Measurements from ENCODE around the gene SMIM29.

SMIM29 gene

GRCh38 chr6:34239500-34239825, 9.3 kb downstream of the SMIM29 start:
- CTCF ChIA-PET, result no interaction called here
- TF ChIP-seq CTCF (IDR thresholded peaks at IDR 0.05; ENCODE audit: control extremely low read depth, extremely low read depth, low read depth, missing control alignments), result no peak
- POLR2A ChIA-PET, result no interaction called here
- DNase-seq (ENCODE audit: extremely low spot score), result no peak

GRCh38 chr6:34238585-34239499, 10.0 kb downstream of the SMIM29 start:
- DNase-seq (ENCODE audit: extremely low spot score), result no peak
- ChIA-PET POLR2A (no interaction called here), CTCF (no interaction called here)
- no peak for TF ChIP-seq CTCF (IDR thresholded peaks at IDR 0.05; ENCODE audit: control extremely low read depth, extremely low read depth, low read depth, missing control alignments)

GRCh38 chr6:34237722-34238584, 10.9 kb downstream of the SMIM29 start:
- POLR2A ChIA-PET, result interaction anchor here (1.7 to 1.8 kb wide), 2 partner anchors 11 to 14 kb away, joined by 27 to 28 read pairs; partner anchors contain the start of gene SMIM29
- CTCF ChIA-PET, result interaction anchor here (1.1 to 1.7 kb wide), 4 partner anchors 10 to 130 kb away, joined by 3 to 7 read pairs (median 4); no protein-coding TSS in a partner anchor
- peak; percentile 62 for DNase-seq (ENCODE audit: extremely low spot score)
- peak; percentile 31 for TF ChIP-seq CTCF (IDR thresholded peaks at IDR 0.05; ENCODE audit: control extremely low read depth, extremely low read depth, low read depth, missing control alignments)

- no peak for DNase-seq (ENCODE audit: extremely low spot score)
- ChIA-PET POLR2A (interaction anchor here (0.5 to 1.8 kb wide), 22 partner anchors 7 to 873 kb away, joined by 3 to 28 read pairs (median 4); partner anchors contain the start of gene SMIM29), CTCF (interaction anchor here (1.1 to 1.7 kb wide), 5 partner anchors 11 to 131 kb away, joined by 3 to 7 read pairs (median 4); no protein-coding TSS in a partner anchor)
- no peak for TF ChIP-seq CTCF (IDR thresholded peaks at IDR 0.05; ENCODE audit: control extremely low read depth, extremely low read depth, low read depth, missing control alignments)
Observed at GRCh38 chr6:34237316-34237721, 11.5 kb downstream of the SMIM29 start.

- ChIA-PET CTCF (interaction anchor here (1.1 to 1.7 kb wide), 5 partner anchors 11 to 132 kb away, joined by 3 to 7 read pairs (median 4); no protein-coding TSS in a partner anchor), POLR2A (interaction anchor here (0.5 to 1.8 kb wide), 22 partner anchors 8 to 874 kb away, joined by 3 to 28 read pairs (median 4); partner anchors contain the start of gene SMIM29)
- DNase-seq (ENCODE audit: extremely low spot score), result peak; percentile 95
- TF ChIP-seq CTCF (IDR thresholded peaks at IDR 0.05; ENCODE audit: control extremely low read depth, extremely low read depth, low read depth, missing control alignments), result no peak
Observed at GRCh38 chr6:34236443-34237315, 12.1 kb downstream of the SMIM29 start, which contains the start of gene HMGA1. HMGA1 (plus strand) TSS chr6:34236873; CDS start chr6:34240781, 3,908 bp downstream.

Data from GM10248 (cell line).